GM18519 (cell line): ENCODE data around the gene PTPRG.

Source experiments
- ATAC-seq: cut with Tn5 transposase; IDR thresholded peaks from one replicate; pipeline ENCODE4 v1.9.1; 2021; ENCODE audit warnings: mild to moderate bottlenecking, moderate library complexity; ENCODE audit not compliant: unreplicated experiment, low FRiP score

Gene PTPRG

DNA sequence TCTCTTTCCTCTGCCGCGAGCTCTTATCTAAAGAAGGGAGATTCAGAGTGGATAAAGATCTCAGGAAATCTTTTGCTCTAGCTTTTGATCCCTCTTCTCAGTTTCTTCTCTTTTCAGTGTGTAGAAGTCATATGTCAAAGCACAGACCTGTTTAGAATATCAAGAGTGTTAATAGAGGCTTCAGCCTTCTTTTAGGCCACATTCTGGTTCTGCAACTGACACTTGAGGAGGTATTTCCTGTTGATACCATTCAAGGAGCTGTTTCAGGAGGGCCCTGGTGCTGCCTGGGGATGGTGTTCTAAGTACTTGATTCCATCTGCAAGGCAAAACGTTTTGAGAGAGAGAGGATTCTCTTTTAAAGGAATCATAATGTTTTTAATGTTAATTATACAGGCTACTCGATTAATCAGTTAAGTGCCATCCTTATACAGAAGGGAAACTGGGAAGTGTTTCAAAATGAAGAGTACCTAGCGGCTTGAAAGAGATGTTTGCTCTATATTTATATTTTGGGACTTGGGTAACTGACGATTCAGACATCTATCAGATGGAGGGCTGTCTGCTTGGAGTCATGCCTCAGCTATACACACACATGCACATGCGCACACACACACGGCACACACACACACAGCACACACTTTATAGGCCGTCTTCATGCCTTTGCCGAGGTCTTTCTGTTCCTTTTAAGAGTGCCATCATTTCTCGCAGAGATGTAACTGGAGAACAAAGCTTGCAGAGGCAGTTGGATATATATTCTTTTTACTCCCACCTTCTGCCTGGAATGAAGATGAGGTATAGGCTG is 313.9 kb downstream of the PTPRG start:
- no peak for ATAC-seq

DNA sequence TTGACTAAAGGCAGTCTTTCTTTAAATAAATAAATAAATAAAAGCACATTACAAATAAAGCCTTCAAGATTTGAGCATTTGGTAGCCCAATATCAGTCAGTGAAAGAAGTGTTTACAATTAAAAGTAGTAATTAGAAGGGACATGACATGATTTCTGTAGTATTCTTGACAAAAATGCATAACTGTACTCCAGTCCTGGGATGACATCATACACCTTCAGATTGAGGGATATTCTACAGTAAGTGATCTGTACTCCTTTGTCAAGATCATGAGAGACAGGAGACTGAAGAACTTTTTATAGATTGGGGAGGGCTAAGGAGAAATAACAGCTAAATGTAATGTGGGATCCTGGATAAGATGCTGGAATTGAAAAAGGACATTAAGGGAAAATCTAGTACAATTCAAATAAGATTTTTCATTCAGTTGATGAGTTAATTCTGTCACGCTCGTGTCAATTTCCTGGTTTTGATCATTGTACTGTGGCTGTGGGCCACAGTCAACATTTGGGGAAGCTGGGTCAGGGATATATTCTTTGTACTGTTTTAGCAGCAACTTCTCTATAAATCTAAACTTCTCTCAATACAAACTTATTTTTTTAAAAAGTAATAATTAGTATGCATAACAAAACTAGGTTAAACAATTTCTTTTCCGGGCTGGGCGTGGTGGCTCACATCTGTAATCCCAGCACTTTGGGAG is 314.8 kb downstream of the PTPRG start:
- ATAC-seq = no peak

DNA sequence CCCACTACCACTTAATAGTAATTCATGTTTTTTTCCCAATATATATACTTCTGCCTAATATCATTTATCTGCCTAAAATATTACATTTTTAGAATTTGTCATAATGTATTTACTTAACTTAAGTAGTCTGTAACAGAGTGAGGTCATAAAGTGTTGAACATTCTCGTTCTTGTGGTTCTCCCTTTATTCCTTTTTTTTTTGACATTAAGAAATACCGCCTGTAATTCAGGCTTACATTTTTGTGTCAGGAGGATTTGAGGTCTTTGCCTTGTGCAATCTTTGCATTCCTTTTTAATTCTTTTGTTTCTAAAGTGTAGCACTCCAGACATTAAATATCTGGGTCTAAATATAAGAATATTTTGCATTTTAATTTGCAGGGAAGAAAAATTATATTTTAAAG is 315.4 kb downstream of the PTPRG start:
- ATAC-seq = no peak

DNA sequence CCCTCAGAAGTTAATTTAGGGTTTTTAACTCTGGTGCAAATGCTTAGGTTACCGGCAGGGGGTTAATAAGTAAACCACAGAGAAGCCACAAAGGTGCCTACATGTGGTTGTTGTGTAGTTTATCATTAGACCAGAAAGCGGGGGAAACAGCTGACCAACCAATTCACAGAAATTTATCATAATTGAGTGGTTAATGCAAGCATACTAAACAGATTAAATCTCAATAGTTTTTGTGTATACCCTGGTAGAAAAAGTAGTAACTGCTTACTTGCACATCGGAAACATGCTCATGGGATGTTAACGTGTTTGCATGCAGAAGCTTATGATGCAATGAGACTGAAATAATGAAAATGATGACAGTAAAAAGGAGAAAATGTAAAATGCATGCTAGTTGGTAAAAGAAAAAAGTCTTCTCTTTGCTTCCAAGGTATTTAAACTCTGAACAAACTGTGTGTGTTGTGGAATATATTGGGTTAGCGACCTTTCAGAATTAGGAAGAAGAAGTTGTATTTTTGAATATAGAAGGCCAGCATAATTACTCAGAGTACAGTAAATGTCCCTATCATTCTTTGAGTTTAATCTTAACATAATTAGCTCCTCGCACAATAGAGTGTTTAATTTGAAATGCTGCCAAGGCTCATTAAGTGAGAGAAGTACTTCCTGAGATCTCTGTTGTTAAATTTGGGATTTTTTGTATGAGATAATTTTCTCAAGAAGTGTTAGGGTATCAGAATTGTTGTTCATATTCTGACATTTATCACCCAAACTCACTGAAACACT is 316.2 kb downstream of the PTPRG start:
- ATAC-seq = peak; percentile 79

DNA sequence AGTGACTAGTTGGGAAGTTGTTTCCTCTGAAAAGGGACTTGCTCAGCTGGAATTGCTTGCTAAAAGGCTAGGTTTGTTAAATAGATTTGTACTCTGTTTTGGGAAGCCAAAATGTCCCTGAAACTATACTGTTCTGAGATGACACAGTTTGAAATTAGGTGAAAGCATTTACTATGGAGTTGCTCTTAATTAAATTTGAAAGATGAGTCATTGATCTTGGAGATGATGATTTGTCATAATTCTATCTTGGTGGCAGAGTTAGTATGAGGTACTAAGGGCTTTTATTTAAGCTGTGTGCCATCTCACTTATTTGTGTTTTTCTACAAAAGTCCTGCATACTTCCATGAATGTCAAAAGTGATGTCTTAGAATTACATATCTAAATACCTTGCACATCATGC is 320.9 kb downstream of the PTPRG start:
- no peak for ATAC-seq

DNA sequence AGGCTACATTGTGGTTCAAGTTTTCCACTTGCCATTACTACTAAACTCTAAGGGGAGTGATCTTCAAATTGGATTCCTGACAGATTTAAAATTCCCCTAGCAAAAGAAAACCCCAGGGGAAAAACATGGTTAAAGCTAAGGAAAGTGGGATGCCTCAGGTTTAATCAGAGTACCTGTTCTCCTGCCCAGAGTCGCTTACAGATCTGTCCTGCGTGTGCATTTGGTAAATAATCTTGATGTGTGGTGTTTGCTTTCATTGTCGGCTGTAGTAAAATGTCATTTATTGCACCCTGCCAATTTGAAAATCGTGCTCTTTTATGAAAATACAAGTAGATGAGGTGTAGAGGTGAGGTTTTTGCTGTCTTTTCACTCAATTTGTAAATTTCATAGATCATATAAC is 323.4 kb downstream of the PTPRG start:
- ATAC-seq = no peak

DNA sequence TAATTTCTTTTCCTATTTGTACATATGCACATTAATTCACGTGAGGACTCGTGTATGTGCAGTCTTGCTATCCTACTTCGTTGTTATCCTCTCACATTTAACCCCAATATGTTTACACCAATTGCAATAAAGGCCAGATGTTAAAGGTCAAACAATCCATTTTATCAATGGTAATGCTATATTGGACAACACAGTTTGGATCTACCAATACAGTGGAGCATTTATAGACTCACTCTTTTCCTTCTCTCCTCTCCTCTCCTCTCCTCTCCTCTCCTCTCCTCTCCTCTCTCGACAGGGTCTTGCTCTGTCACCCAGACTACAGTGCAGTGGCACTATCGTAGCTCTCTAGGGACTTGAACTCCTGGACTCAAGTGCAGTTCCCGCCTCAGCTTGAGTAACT is 324.0 kb downstream of the PTPRG start:
- no peak for ATAC-seq

DNA sequence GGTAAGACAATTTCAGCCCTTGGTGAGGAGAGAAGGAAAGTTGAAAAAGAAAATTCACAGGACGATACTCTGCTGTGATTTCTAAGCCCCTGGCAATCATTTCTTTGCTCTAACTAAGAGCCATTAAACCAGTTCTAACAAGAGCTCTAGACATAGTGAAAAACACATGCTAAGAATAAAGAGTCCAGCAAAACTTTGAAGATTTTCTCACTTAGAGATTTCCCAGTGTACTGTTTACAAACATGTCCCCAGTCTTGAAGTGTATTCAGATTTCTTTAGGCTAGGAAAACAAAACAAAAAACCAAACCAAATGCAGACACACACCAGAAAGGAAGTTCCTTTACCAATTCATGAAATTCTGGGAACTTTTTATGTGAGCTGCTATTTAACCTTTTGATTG is 325.8 kb downstream of the PTPRG start:
- no peak for ATAC-seq

DNA sequence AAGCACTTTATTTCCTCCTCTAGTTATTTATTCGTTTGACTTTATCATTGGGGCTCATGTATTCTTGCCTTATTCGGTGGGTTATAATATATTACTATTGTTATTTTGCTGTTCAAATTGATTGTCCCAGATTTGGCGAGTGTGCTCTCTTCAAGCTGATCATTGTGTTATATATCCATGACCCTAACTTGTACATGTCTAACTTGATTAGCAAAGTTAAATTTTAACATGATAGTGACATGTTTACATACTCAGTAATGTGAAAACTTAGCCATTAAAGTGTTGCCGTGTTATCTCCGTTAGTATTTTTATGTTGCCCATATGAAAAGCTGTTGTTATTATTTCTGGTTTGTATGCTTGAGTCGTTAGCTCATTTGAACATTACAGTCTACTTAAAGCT is 327.9 kb downstream of the PTPRG start:
- ATAC-seq = no peak

DNA sequence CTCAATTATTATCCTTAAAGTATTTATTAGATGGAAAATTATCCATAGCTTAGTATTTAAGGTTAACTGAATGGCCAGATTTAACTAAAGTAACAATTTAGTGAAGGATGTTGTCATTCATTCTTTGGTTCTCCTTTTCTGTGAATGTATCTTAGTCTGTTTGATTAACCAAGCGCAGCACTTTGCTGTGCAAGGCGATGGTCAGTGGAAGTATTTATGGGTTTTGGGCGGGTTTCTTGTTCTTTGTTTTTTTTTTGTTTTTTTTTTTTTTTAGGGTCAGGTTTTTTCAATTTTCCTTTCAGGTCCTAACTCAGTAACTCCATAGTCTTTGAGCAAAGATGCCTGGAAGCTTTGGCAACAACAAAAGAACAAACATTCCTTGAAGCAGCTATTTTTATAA is 328.8 kb downstream of the PTPRG start:
- ATAC-seq = no peak

DNA sequence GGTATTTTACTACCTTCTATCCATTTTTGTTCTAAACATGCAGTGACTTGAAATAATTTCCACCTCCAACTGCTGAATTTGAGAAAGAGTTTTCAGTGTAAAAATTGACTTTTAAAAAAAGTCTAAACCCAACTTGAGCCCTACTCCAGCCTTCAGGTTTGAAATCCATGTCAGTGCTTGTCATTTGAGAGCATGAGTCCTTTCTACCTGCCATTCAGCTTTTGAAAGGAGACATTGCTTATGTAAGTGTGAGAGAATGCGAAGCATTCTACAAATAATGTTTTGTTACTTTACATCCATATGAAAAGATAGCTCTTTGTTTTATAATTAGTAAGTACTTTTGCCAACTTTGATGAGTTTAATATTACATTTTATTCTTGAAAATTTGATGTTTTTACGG is 329.2 kb downstream of the PTPRG start:
- no peak for ATAC-seq

DNA sequence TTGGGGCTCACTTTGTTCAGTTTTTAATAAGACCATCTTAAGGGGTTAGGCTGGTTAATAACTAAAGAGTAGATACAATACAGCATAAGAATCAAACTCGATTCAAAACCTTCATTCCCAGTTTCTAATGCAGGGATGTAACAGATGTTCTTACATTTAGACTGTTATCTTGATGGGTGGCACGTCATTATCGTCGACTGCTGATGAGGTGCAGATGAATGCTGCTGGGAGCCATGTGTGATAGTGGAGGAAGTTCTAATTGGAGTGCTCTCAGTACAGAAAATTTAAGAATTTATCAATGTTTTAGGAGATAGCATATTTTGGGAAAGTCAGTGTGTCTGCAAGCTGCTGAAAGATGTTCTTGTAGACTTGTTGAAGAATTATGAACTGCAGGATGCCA is 331.5 kb downstream of the PTPRG start:
- no peak for ATAC-seq

DNA sequence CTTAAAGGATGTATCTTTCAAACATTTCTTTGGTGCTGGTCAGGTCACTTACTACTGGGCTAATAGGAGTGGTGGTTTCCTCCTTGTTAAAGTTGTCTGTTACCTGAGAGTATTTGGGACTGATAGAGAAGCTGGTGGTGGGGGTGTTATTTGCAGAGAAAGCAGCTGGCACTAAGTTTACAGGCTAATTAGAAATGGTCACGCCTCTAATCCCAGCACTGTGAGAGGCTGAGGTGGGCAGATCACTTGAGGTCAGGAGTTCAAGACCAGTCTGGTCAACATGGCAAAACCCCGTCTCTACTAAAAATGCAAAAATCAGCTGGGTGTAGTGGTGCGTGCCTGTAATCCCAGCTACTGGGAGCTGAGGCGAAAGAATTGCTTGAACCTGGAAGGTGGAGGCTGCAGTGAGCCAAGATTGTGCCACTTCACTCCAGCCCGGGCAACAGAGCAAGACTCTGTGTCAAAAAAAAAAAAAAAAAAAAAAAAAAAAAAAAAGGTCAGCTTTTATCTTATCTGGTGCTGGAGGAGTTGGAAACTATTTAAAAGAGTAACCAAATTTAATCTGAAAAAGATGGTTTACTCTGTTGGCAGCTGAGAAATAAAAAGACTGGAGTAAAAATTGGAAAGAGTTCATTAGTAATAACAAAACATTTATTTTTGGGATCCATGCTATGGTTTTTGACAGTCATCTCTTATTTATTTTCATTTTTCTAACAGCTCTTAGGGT is 332.6 kb downstream of the PTPRG start:
- ATAC-seq = no peak

DNA sequence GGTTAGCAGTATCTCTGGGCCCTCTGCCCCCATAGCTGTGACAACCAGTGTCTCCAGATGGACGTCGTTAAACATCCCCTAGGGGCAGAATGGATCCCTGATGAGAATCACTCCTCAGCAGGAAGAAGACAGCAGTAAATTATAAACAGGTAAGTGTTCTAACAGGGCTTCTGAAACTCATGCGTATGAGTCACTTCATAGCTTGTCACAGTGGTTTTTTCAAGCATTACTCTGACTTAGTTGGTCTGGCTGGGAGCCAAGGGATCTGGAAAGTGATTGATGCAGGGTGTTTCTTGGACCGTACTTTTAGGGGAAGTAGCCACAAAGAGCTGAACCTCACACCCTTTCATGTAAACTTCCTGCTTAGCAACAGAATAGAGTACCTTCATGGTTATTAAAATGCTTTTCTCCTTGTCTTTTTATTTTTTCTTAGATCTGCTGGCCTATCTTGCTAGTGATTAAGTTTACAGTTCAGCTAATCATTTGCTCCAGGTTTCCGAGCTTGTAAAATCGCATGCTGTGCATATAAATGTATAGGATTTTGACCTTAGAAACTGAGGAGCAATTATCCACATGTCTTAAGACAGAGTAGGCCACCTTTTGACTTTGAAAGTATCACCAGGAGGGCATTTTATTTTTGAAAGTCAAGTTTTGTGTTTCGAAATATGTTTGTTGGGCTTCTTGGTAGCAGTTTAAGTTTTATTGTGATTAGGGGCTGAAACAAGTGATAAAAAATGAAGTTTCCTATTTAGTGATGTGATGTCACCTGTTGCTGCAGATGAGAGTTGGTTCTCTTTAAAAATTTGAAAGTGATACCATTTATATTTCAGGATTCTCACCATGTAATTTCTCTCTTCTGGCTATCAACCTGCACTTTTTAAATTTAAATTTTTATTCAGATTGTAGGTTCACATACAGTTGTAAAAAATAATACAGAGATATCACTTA is 333.9 kb downstream of the PTPRG start:
- peak; percentile 93 for ATAC-seq

DNA sequence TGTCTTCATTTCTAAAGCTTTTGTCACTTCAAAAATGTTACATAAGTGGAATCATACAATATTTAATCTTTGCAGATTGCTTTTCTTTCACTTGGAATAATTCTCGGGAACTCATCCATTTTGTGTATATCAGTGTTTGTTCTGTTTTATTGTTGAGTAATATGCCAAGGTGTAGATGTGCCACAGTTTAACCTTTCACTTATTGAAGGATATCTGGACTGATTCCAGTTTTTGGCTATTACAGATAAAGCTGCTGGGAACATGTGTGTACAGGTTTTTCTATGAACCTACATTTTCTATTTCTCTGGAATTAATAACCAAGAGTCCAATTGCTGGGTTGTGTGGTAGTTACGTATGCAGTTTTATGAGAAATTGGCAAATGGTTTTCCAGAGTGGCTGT is 334.9 kb downstream of the PTPRG start:
- no peak for ATAC-seq

DNA sequence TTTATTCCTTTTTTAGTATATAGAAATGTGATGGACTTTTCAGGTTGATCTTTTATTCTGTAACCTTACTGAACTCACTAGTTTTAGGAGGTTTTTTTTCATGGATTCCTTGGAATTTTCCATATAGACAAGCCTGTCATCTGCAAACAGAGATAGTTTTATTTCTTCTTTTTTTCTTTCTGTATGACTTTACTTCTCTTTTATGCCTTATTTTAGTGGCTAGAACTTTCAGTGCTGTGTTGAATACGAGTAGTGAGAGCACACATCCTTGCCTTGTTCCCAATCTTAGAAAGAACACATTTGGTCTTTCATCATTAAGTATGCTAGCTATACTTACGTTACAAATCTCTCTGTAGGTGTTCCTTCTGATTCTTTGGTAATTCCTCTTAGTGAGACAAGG is 336.5 kb downstream of the PTPRG start:
- no peak for ATAC-seq

DNA sequence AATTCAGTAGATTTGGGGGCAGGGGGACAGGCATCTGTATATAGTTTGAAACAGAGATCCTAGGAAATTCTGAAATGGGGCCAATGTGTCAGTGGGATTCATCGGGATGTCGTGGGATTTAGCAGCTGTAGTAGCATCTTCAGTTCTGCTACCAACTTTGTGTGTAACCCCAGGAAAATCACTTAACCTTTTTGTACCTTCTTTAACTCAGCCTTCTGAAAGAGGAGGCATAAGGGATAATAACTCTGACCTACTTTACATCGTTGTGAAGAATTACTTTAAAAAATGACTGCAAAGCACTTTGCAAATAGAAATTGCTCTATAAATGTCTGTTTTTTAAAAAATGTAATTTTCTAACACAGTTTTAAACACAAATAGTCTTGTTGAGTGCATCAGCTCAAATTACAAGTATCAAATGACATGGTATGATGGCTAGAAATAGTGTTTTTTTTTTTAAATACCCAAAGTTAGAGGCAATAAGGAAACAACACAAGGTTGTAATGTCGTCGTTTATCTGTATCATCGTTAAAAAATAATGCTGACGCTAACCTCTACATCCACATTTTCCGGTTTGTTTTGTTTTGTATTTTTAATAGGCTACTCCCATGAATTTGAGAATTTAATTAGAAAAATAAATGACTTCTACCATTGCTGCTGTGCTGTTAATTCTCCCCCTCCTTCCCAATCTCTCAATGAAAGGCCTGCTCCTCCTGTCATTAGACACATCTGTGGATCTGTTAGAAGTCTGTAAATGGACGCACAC is 338.5 kb downstream of the PTPRG start:
- no peak for ATAC-seq

DNA sequence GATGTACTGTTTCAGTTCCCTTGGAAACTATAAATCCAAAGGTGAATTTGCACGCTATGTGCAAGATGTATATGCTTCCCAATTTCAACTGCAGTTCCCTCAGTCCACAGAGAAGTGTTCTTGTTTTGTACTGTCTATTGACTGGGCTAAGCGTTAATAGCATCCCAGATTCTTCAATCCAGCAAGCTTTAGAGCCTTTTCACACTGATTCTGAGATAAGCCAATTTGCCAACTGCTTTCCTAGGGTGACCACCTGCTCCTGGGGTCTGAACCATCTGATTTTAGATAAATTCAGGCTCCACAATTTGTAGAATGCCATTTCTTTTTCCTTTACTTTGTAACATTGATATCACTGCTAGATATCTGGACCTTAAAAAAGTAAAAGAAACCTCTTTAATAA is 340.1 kb downstream of the PTPRG start:
- ATAC-seq = no peak

DNA sequence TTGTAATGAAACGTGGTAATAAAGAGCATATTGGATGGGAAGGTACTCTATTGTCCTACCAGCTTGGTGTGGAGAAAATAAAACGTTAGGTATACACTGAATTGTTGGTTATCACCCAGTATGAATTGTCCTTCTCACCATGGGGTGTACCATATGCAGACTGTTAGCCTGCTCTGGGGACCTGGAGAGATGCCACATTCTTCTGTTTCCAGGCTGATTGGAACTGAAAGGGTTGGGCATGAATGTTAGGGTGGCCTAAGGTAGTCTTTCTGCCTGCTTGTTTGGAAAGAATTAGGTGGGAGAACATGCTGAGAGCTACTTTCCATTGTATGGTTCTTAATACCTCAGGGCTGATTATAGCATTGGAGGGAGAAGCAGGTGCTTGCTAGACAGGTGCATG is 340.6 kb downstream of the PTPRG start:
- no peak for ATAC-seq
